Measurements from ENCODE around the gene TMEM259.

The TMEM259 gene

GRCh38 chr19:1066251-1066747, 45.4 kb upstream of the TMEM259 start:
- peak overlapping the region; percentile 91 for H3K4me3 ChIP-seq (ENCODE audit: low read depth, low read length)

GRCh38 chr19:1065606-1066109, 44.7 kb upstream of the TMEM259 start:
- no peak for TF ChIP-seq CTCF (IDR thresholded peaks at IDR 0.05; ENCODE audit: borderline replicate concordance, insufficient read depth, low read depth, low read length)
- H3K4me3 ChIP-seq (ENCODE audit: low read depth, low read length), result no peak overlapping the region

More at GRCh38 chr19:1066251-1066747, 45.4 kb upstream of the TMEM259 start:
- no peak for TF ChIP-seq CTCF (IDR thresholded peaks at IDR 0.05; ENCODE audit: borderline replicate concordance, insufficient read depth, low read depth, low read length)

GRCh38 chr19:1064661-1065605, 44.0 kb upstream of the TMEM259 start:
- TF ChIP-seq CTCF (IDR thresholded peaks at IDR 0.05; ENCODE audit: borderline replicate concordance, insufficient read depth, low read depth, low read length), result peak; percentile 95
- peak overlapping the region; percentile 26 for H3K4me3 ChIP-seq (ENCODE audit: low read depth, low read length)

- TF ChIP-seq CTCF (IDR thresholded peaks at IDR 0.05; ENCODE audit: borderline replicate concordance, insufficient read depth, low read depth, low read length), result no peak
- H3K4me3 ChIP-seq (ENCODE audit: low read depth, low read length), result no peak overlapping the region
These were observed 43.2 kb upstream of the TMEM259 start for GRCh38 chr19:1063909-1064660.

GRCh38 chr19:1063030-1063908, 42.3 kb upstream of the TMEM259 start:
- TF ChIP-seq CTCF (IDR thresholded peaks at IDR 0.05; ENCODE audit: borderline replicate concordance, insufficient read depth, low read depth, low read length), result no peak
- no peak overlapping the region for H3K4me3 ChIP-seq (ENCODE audit: low read depth, low read length)

- TF ChIP-seq CTCF (IDR thresholded peaks at IDR 0.05; ENCODE audit: borderline replicate concordance, insufficient read depth, low read depth, low read length), result no peak
- H3K4me3 ChIP-seq (ENCODE audit: low read depth, low read length), result no peak overlapping the region
These were observed 41.6 kb upstream of the TMEM259 start for GRCh38 chr19:1062387-1063029.
